GM04504 (cell line): Measurements from ENCODE around the gene CPEB2.

Source experiments
- DNase-seq: peaks from one replicate; pipeline ENCODE4 v3.0.0-alpha.2; 2012; ENCODE audit warnings: low read depth

The CPEB2 gene

GRCh38 chr4:15010038-15010585 is 7.8 kb downstream of the CPEB2 start:
- no peak for DNase-seq

- DNase-seq = no peak
Measured at GRCh38 chr4:15011166-15011565, 8.9 kb downstream of the CPEB2 start.

GRCh38 chr4:15012017-15012788 is 9.9 kb downstream of the CPEB2 start:
- no peak for DNase-seq

GRCh38 chr4:15013585-15013984 is 11.3 kb downstream of the CPEB2 start:
- no peak for DNase-seq

- no peak for DNase-seq
Measured at GRCh38 chr4:15015170-15015569, 12.9 kb downstream of the CPEB2 start.

- DNase-seq = no peak
Measured at GRCh38 chr4:15018361-15018760, 16.1 kb downstream of the CPEB2 start.

- DNase-seq = no peak
Measured at GRCh38 chr4:15020502-15021286, 18.4 kb downstream of the CPEB2 start.

- DNase-seq = no peak
Measured at GRCh38 chr4:15021311-15021710, 19.0 kb downstream of the CPEB2 start.

GRCh38 chr4:15021946-15022345 is 19.7 kb downstream of the CPEB2 start:
- DNase-seq = no peak

GRCh38 chr4:15024386-15024785 is 22.1 kb downstream of the CPEB2 start:
- no peak for DNase-seq

- no peak for DNase-seq
Measured at GRCh38 chr4:15025693-15026092, 23.4 kb downstream of the CPEB2 start.

GRCh38 chr4:15027921-15028435 is 25.7 kb downstream of the CPEB2 start:
- no peak for DNase-seq

- no peak for DNase-seq
Measured at GRCh38 chr4:15031197-15031596, 28.9 kb downstream of the CPEB2 start.

GRCh38 chr4:15031993-15032675 is 29.9 kb downstream of the CPEB2 start:
- DNase-seq = no peak

GRCh38 chr4:15034071-15034764 is 31.9 kb downstream of the CPEB2 start:
- no peak for DNase-seq

- no peak for DNase-seq
Measured at GRCh38 chr4:15035159-15035558, 32.9 kb downstream of the CPEB2 start.

- DNase-seq = no peak
Measured at GRCh38 chr4:15037923-15038541, 35.8 kb downstream of the CPEB2 start.

- DNase-seq = no peak
Measured at GRCh38 chr4:15040916-15041463, 38.7 kb downstream of the CPEB2 start.

- no peak for DNase-seq
Measured at GRCh38 chr4:15042529-15043167, 40.4 kb downstream of the CPEB2 start.

GRCh38 chr4:15043226-15043625 is 40.9 kb downstream of the CPEB2 start:
- DNase-seq = no peak
